MV-4-11 (cell line): ENCODE results near the gene ZNF836.
A peak's percentile ranks its signal among the peaks of the same experiment; 100 is the strongest.
"Not testable (repeated sequence)": the region's sequence is repeated elsewhere in the genome, so short reads cannot be mapped to it uniquely, and the experiment has no call there.

ENCODE experiments used
- DNase-seq: peaks from one replicate; lab custom pipeline; 2025; lab: John Stamatoyannopoulos, UW

ZNF836 gene

GRCh38 chr19:52171321-52172169, at the start of gene ZNF836:
Gene ZNF836, minus strand, starts transcription at chr19:52171621. Its CDS starts 3,549 bp downstream, at chr19:52168072.
- peak; percentile 69 for DNase-seq

GRCh38 chr19:52221031-52221430, 49.6 kb upstream of the ZNF836 start:
- DNase-seq, result no peak

GRCh38 chr19:52219611-52220010, 48.2 kb upstream of the ZNF836 start:
- DNase-seq, result no peak

- DNase-seq, result no peak
These were observed 46.2 kb upstream of the ZNF836 start for GRCh38 chr19:52217576-52217975.

GRCh38 chr19:52216401-52216800, 45.0 kb upstream of the ZNF836 start:
- no peak for DNase-seq

- DNase-seq, result no peak
These were observed 42.8 kb upstream of the ZNF836 start for GRCh38 chr19:52214241-52214640.

GRCh38 chr19:52212572-52213255, 41.3 kb upstream of the ZNF836 start:
- no peak for DNase-seq

- no peak for DNase-seq
These were observed 40.6 kb upstream of the ZNF836 start for GRCh38 chr19:52211926-52212571.

- no peak for DNase-seq
These were observed 39.8 kb upstream of the ZNF836 start for GRCh38 chr19:52211203-52211602.

- DNase-seq, result no peak
These were observed 35.1 kb upstream of the ZNF836 start for GRCh38 chr19:52206481-52206880.

- DNase-seq, result not testable (repeated sequence)
These were observed 29.5 kb upstream of the ZNF836 start for GRCh38 chr19:52200755-52201391.

- no peak for DNase-seq
These were observed 28.6 kb upstream of the ZNF836 start for GRCh38 chr19:52200044-52200443.

- DNase-seq, result no peak
These were observed 27.3 kb upstream of the ZNF836 start for GRCh38 chr19:52198678-52199077.

GRCh38 chr19:52197964-52198363, 26.5 kb upstream of the ZNF836 start:
- no peak for DNase-seq

GRCh38 chr19:52196256-52196967, 25.0 kb upstream of the ZNF836 start:
- no peak for DNase-seq

GRCh38 chr19:52191951-52192350, 20.5 kb upstream of the ZNF836 start:
- DNase-seq, result no peak

- DNase-seq, result no peak
These were observed 20.0 kb upstream of the ZNF836 start for GRCh38 chr19:52191389-52191788.

GRCh38 chr19:52190487-52191293, 19.3 kb upstream of the ZNF836 start:
- DNase-seq, result peak; percentile 38

- peak; percentile 100 for DNase-seq
These were observed 18.5 kb upstream of the ZNF836 start, which contains the start of gene PPP2R1A for GRCh38 chr19:52189735-52190486. Gene PPP2R1A, plus strand, starts transcription at chr19:52190052. Its CDS starts 45 bp downstream, at chr19:52190097.
